Stimulated activated CD4-positive, alpha-beta T cell treated with anti-CD3 and anti-CD28 coated beads, Interleukin-12 subunit alpha, Interleukin-12 subunit beta, amount 100 ng/mL, for 4 hours (primary cell): ENCODE data around the gene TRIM25.
"Not testable (repeated sequence)": the region's sequence is repeated elsewhere in the genome, so short reads cannot be mapped to it uniquely, and the experiment has no call there.

Experiments used
- DNase-seq: peaks from one replicate; pipeline ENCODE4 v3.0.0-alpha.2; 2020

The TRIM25 gene, protein sequence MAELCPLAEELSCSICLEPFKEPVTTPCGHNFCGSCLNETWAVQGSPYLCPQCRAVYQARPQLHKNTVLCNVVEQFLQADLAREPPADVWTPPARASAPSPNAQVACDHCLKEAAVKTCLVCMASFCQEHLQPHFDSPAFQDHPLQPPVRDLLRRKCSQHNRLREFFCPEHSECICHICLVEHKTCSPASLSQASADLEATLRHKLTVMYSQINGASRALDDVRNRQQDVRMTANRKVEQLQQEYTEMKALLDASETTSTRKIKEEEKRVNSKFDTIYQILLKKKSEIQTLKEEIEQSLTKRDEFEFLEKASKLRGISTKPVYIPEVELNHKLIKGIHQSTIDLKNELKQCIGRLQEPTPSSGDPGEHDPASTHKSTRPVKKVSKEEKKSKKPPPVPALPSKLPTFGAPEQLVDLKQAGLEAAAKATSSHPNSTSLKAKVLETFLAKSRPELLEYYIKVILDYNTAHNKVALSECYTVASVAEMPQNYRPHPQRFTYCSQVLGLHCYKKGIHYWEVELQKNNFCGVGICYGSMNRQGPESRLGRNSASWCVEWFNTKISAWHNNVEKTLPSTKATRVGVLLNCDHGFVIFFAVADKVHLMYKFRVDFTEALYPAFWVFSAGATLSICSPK

GRCh38 chr17:56913867-56914580 lies at the start of gene TRIM25:
TRIM25 (minus strand) TSS chr17:56914049; CDS start chr17:56913988, 61 bp downstream.
- DNase-seq = peak; percentile 88

GRCh38 chr17:56960596-56961538 lies 47.0 kb upstream of the TRIM25 start, which contains the start of gene COIL:
COIL (minus strand) TSS chr17:56961050; CDS start chr17:56961019, 31 bp downstream.
- peak; percentile 95 for DNase-seq

- DNase-seq = no peak
These were observed 43.1 kb upstream of the TRIM25 start for GRCh38 chr17:56956992-56957391.

DNA sequence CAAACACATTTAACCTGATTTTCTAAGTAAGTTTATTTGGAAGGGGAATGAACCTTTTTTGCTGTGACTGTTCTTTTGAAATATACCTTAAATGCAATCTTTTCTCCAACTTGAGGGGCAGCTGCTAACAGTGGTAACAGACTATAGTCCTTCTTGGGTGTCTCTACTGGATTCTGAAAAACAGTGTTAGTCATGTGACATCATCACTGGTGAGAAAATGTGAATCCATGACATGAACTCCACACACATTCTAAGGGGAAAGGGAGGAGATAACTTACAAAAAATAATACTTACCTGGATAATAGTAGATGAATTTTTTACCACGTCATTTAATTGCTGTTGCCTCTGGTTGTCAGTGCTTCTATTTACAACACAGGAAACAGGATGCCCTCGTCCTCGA lies 35.7 kb upstream of the TRIM25 start:
- DNase-seq = no peak

- DNase-seq = no peak
These were observed 34.6 kb upstream of the TRIM25 start for GRCh38 chr17:56948491-56948890.

DNA sequence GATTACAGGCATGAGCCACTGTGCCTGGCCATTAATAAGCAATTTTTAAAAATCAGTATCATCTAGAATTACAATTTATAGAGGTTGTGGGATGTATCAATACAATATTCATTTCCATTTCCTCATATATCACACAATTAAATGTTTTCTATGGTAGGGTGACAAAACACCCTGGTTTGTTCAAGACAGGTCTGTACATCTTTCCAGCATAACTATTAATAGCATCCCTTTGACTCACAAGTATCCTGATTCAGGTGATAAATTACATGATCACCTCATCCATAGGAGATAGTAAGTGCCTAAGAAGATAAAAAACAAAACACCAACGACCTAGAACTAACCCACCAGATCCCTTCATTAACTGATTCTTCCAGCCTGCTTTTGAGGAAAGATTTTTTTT lies 33.9 kb upstream of the TRIM25 start:
- no peak for DNase-seq

GRCh38 chr17:56945938-56946505 lies 32.2 kb upstream of the TRIM25 start:
- no peak for DNase-seq

DNA sequence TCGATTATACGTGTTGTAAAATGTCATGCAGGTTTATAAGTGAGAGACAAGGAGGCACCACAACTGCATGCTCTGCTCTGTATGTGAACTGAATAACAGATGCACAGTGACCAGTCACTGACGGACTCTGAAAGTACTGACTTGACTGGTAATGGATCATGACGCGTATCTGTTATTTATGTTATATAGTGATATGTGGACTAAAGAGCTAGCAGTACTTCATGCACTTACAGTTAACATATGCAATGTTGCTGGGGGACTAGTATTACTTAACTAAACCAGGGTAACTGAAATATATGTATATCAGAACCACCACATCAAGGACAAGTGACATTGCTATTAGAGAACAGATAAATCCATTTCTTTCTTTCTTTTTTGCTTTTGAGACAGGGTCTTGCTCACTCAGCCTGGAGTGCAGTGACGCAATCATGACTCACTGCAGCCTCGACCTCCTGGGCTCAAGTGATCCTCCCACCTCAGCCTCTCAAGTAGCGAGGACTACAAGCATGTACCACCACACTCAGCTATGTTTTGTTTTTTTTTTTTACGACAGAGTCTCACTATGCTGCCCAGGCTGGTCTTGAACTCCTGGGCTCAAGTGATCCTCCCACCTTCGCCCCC lies 29.8 kb upstream of the TRIM25 start:
- DNase-seq = no peak

GRCh38 chr17:56939869-56940484 lies 26.1 kb upstream of the TRIM25 start:
- DNase-seq = no peak

DNA sequence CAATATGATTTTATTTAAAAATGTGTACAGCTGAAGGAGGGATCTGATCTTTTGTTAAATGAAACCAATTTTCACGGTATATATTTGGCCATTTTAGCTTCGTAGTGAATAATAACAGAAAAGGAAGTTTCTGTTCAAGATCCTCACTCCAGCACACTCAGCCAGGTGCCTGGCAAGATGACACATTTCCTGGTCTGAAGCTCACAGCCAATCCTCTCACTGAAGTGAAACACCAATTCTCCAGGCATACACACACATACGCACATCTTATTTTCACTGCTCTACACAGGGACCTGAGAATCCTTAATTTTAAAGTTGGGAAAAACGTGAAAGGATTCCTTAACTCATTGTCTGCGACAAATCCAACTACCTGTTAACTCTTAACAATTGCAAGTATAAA lies 24.4 kb upstream of the TRIM25 start:
- not testable (repeated sequence) for DNase-seq

DNA sequence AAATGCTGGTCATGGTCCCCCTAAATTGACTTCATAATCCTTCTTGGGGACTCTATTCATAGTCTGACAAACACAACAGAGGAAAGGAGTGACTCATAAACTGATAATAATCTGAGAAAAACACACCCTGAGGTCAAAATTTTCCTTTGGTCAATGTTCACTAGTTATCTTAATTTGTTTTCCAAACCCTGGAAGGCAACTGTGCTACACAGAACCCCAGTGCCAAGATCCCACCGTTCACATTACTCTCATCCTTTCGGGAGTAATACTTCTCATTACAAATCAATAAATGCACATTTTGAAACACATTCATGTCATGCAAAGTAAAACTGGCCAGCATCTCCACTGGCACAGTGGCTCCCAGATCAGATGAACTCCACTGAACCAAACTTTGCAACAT lies 23.8 kb upstream of the TRIM25 start:
- no peak for DNase-seq

DNA sequence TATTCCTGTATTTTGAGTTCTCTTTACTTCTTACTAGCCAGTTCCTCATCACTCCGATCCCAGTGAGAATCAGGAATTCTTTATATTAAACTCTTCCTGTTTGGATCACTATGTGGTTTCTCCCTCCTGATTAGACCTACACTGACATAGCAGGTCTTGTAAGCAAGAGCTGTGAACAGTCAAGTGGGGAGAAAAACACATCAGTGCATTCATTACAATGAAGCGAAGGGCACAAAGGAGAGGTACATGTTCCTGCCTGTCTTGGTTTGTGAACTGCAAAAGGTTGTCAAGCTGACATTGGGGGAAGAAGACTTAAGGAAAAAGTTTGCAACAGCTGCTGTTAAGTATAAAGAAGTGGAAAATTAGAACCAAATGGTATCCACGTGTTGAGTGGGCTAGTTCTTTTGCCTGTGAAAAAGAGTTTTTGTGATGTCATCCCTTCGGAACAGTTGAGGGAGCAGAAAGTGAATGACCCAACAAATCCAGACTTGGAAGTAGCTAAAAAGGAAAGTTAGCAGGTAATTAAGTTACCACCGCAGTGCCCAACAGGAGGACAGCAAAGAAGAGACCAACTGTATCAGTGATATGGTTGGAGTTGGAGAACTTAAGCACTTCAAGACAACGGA lies 23.0 kb upstream of the TRIM25 start:
- DNase-seq = no peak

- no peak for DNase-seq
These were observed 21.6 kb upstream of the TRIM25 start for GRCh38 chr17:56935461-56935860.

DNA sequence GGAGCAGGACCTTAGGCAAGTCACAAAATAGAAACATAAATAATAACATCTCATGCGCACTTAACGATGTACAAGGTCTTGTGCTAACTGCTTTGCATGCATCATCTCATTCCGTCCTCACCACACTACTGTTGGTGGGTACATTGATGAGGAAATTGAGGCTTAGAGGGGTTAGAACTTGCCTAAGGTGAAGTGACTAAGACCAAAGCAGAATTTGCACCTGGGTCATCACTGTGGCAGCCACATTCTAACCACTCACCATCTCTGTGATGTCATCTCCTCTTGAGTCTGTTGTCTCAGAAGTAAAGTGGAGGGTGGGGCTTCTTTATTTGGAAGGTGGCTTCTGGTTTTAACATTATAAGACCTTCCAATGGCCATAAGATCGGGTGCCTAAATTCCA lies 20.4 kb upstream of the TRIM25 start:
- no peak for DNase-seq

GRCh38 chr17:56933868-56934267 lies 20.0 kb upstream of the TRIM25 start:
- no peak for DNase-seq

- DNase-seq = no peak
These were observed 19.4 kb upstream of the TRIM25 start for GRCh38 chr17:56933151-56933745.

DNA sequence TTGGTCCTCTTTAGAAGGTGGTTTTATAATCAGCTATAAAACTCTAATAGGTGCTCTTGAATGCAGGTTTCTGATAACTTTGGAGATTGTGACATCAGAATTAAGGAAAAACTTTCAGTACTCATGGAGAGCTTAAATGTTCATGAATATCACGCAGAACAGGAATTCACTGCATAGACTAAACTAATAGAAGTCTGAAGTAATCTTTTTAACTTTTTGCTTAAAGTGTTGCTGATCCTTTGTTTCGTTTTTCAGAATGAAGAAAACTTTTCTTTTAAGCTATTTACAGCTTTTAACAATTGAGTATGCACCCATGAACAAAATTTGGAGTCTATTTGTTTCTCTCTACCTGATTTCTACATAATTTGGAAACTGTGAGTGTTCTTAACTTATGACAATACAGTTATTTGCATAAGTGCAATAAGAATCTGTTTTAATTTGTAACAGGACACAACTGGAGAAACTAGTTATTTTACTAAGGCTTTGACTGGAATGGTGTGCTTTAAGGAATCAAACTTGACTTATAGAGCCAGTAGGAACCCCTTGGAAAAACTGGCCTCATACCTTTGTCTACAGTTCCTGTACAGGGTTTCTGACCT lies 17.0 kb upstream of the TRIM25 start:
- no peak for DNase-seq

- DNase-seq = no peak
These were observed 15.6 kb upstream of the TRIM25 start for GRCh38 chr17:56929362-56929969.

DNA sequence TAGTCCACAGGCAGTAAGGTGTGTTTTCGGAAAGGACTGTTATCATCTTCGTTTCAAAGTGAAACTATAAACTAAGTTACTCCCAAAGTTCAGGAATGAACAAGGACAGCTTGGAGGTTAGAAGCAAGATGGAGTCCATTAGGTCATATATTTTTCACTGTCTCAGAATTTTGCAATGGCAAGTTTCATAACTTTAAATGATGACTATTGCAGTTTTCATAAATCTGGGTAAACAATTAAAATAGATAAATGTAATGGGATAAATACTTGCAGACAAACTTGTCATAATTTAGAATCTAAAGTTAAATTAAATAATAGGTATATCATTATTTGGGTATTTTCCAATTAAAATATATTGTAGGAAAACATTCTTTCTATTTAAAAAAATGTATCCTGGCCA lies 14.7 kb upstream of the TRIM25 start:
- no peak for DNase-seq
